ENCODE data around the gene MCRIP2. TPM values are rescaled to one million over a fixed set of nuclear protein-coding genes. Genes with fewer than 3 reads are reported as not detected.
A peak's percentile ranks its signal among the peaks of the same experiment; 100 is the strongest.

The MCRIP2 gene
- total RNA-seq, 6 experiments from 2014 or later, result 48.8 to 130 (median 76.7) TPM

GRCh38 chr16:634996-635395 lies 6.6 kb upstream of the MCRIP2 start:
- Histone ChIP-seq H3K36me3 (no peaks in the 10 kb centered on the region), H3K4me3 (no peak overlapping the region), H3K27ac (no peak overlapping the region), H3K4me1 (peaks cover 0 to 28% (median 7%) of the 10 kb centered on the region in 4 donors), H3K9me3 (no peaks in the 10 kb centered on the region), H3K27me3 (no peaks in the 10 kb centered on the region)
- no CpG with 5 or more reads among the region's 7 CpGs for WGBS (ENCODE audit: insufficient coverage, low coverage, low lambda C conversion rate, missing lambda C conversion rate)
- ATAC-seq, result no peak
- no peak for DNase-seq
- TF ChIP-seq POLR2A (IDR thresholded peaks at IDR 0.05), result no peak
- TF ChIP-seq CTCF (IDR thresholded peaks at IDR 0.05), result no peak
- intact Hi-C loops (cut with DNase I), result loop anchor here in 1 of 2 donors (10.0 kb wide), 1 partner anchor 50 kb away; no protein-coding TSS in a partner anchor

DNA sequence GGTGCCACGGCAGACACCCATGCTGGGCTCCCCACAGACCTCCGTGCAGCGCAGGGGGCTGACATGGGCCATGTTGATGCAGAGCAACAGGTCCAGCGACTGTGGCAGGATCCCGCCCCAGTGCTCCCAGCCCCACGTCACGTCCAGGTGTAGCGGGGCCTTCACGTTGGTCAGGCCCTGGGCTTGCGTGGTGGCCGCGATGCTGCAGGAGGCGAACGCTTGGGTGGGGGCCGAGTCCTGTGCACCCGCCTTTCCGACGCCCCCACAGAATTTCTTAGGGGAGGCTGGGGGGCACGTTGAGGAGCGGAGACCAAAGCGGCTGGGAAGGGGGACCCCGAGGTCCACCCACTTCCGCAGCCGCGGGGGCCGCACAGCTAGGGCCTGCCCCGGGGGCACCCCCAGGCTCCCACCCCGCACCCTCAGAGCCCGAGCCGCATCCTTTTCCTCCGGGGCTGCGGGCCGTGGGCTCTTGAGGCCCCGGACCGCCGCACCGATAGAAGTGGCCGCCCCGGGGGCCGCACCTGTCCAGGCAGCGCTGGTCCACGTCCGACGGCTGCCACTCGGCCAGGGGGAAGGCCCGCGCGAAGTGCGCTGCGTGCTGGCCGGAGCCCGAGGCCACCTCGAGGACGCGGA lies 5.9 kb upstream of the MCRIP2 start:
- Histone ChIP-seq H3K4me1 (peaks cover 0 to 21% (median 3%) of the 10 kb centered on the region in 4 donors), H3K36me3 (no peaks in the 10 kb centered on the region), H3K9me3 (no peaks in the 10 kb centered on the region), H3K27me3 (no peaks in the 10 kb centered on the region), H3K4me3 (peak overlapping the region; percentile 73 to 83 (median 77)), H3K27ac (peak overlapping the region in 2 of 3 donors; percentile 93 to 96)
- no peak for TF ChIP-seq POLR2A (IDR thresholded peaks at IDR 0.05)
- TF ChIP-seq CTCF (IDR thresholded peaks at IDR 0.05), result peak in 1 of 4 donors; percentile 3
- no peak for DNase-seq
- intact Hi-C loops (cut with DNase I), result loop anchor here in 1 of 2 donors (10.0 kb wide), 1 partner anchor 51 kb away; no protein-coding TSS in a partner anchor
- WGBS (ENCODE audit: insufficient coverage, low coverage, low lambda C conversion rate, missing lambda C conversion rate), result 20% methylated on average over 1 of the region's 55 CpGs
- no peak for ATAC-seq

- Histone ChIP-seq H3K9me3 (no peaks in the 10 kb centered on the region), H3K4me1 (peaks cover 0 to 15% (median 0%) of the 10 kb centered on the region in 4 donors), H3K27me3 (no peaks in the 10 kb centered on the region), H3K4me3 (peak within 1 kb of the TSS; percentile 73 to 83 (median 77)), H3K27ac (peak within 1 kb of the TSS; percentile 93 to 96 (median 96)), H3K36me3 (no peaks in the 10 kb centered on the region)
- TF ChIP-seq POLR2A (IDR thresholded peaks at IDR 0.05) (peak; percentile 64), CTCF (IDR thresholded peaks at IDR 0.05) (no peak)
- intact Hi-C loops (cut with DNase I), result loop anchor here in 1 of 2 donors (10.0 kb wide), 1 partner anchor 52 kb away; no protein-coding TSS in a partner anchor
- ATAC-seq (peak; percentile 80 to 88 (median 86)), DNase-seq (peak; percentile 96 to 97 (median 96))
- WGBS (ENCODE audit: insufficient coverage, low coverage, low lambda C conversion rate, missing lambda C conversion rate), result 0% methylated on average over 27 of the region's 91 CpGs
These were observed 5.2 kb upstream of the MCRIP2 start, which contains the start of gene METTL26 for GRCh38 chr16:636206-637080. Gene METTL26, minus strand, starts transcription at chr16:636305. Its CDS starts 15 bp downstream, at chr16:636290.

DNA sequence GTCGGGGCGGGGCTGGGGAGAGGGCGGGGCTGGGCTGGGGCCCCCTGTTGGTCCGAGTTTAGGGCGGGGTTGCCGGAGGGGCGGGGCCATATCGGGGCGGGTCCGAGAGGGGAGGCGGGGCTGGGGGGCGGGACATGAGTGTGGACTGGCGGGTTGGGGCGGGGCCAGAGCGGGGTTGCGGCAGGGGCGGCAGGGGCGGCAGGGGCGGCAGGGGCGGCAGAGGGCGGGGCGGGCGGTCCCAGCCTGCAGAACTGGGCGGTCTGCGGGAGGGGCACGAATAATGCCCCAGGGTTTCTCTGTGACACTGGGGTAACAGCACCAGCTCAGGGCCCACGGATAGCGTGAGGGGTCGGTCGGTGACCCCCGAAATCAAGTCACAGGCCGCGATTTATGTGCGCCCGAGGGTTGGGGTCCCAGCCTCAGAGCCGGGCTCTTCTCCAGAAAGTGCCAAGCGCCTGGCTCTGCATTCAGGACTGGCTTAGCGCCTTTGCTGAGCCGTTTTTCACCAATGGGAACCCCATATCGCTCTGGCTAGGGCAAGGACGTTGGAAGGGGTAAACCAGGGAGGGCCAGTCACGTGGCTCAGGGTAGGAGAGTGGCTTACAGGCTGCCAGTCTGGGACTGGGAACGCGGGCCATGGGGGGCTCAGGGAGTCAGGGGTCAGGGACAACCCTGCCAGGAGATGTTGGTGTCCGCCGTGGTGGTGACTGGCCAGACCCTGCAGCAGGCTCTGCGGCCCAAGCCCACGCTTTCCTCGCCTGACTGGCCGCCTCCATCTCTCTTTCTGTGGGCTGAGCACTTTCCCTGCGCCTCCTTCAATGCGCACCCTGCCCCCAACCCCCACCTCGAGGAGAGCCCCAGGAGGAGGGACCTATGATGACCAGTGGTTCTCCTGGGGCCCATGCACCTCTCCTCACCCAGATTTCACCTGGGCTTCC lies 4.3 kb upstream of the MCRIP2 start:
- no peaks in the 10 kb centered on the region for H3K27me3 ChIP-seq
- H3K27ac ChIP-seq, result peak overlapping the region; percentile 93 to 96 (median 96)
- no peaks in the 10 kb centered on the region for H3K36me3 ChIP-seq
- H3K4me3 ChIP-seq, result peak overlapping the region; percentile 73 to 83 (median 77)
- 0% methylated on average over 4 of the region's 53 CpGs for WGBS (ENCODE audit: insufficient coverage, low coverage, low lambda C conversion rate, missing lambda C conversion rate)
- peaks cover 0 to 15% (median 0%) of the 10 kb centered on the region in 4 donors for H3K4me1 ChIP-seq
- no peaks in the 10 kb centered on the region for H3K9me3 ChIP-seq
- ATAC-seq (peak; percentile 75 to 82 (median 80)), DNase-seq (peak; percentile 95 to 97 (median 97))
- no peak for TF ChIP-seq POLR2A (IDR thresholded peaks at IDR 0.05)
- TF ChIP-seq CTCF (IDR thresholded peaks at IDR 0.05), result no peak
- intact Hi-C loops (cut with DNase I), result loop anchor here in 1 of 2 donors (10.0 kb wide), 1 partner anchor 53 kb away; no protein-coding TSS in a partner anchor

Measured in right lobe of liver (tissue), 6 donors.